GM12878 (cell line): Measurements from ENCODE around the gene CENPP. TPM values are rescaled to one million over a fixed set of nuclear protein-coding genes. Genes with fewer than 3 reads are reported as not detected.

Source experiments
- ATAC-seq: fragments of 200-7000 bp; cut with Tn5 transposase; 3 replicates; pipeline ENCODE4 v1.9.1; 2020; ENCODE audit warnings: mild to moderate bottlenecking, moderate library complexity
- BruUV-seq: library from RNA; stranded (reverse); fragments of 400-500 nt; replicated peaks from 2 replicates; lab custom pipeline; 2021; lab: Mats Ljungman, UMichigan
- CTCF ChIA-PET: fragments of 300-600 bp; sonication (Branson Sonifier 250); formaldehyde crosslinking; extraction: SDS; loops from one replicate; lab custom pipeline; 2021; ENCODE audit warnings: inconsistent platforms; lab: Yijun Ruan, JAX
- POLR2A ChIA-PET: fragments of 350-600 bp; formaldehyde crosslinking; extraction: SDS; loops from one replicate; lab custom pipeline; 2021; ENCODE audit warnings: inconsistent platforms; lab: Charles Lee
- RAD21 ChIA-PET: fragments of 300-600 bp; sonication (Branson Sonifier 250); formaldehyde crosslinking; loops from one replicate; lab custom pipeline; 2023; ENCODE audit warnings: antibody characterized with exemption; ENCODE audit not compliant: unreplicated experiment; lab: Charles Lee
- SMC1A ChIA-PET: fragments of 300-600 bp; sonication (Branson Sonifier 250); formaldehyde crosslinking; loops from one replicate; lab custom pipeline; 2023; ENCODE audit not compliant: unreplicated experiment, uncharacterized antibody; lab: Charles Lee
- DNase-seq: peaks from one replicate; pipeline ENCODE4 v3.0.0-alpha.2; 2011; ENCODE audit warnings: low read depth, low spot score
- FAIRE-seq: peaks from 3 replicates; lab custom pipeline; 2011; peaks lifted over from hg19 to GRCh38; lab: Jason Lieb, UNC
- H2AFZ ChIP-seq: 2 replicates; pipeline ENCODE4 v1.6.0; 2011; ENCODE audit warnings: low read depth, low read length, control low read depth; ENCODE audit not compliant: control insufficient read depth
- H3K27ac ChIP-seq: 2 replicates; pipeline ENCODE4 v1.5.1; 2011; ENCODE audit warnings: control low read depth; ENCODE audit not compliant: control insufficient read depth, insufficient read depth
- H3K27me3 ChIP-seq, 2 experiments: replicated peaks in 1 of 2; 2 replicates each; pipeline versions ENCODE4 v1.6.0 to v1.6.1; 2011; ENCODE audit warnings: low read length in 1 of 2; ENCODE audit not compliant: control insufficient read depth in 2 of 2, insufficient read depth in 2 of 2
- H3K36me3 ChIP-seq, 2 experiments: 2 replicates each; pipeline ENCODE4 v1.5.1; 2011; ENCODE audit warnings: low read length in 1 of 2; ENCODE audit not compliant: control insufficient read depth in 2 of 2, insufficient read depth in 2 of 2
- H3K4me1 ChIP-seq: 2 replicates; pipeline ENCODE4 v1.6.1; 2011; ENCODE audit warnings: mild to moderate bottlenecking, low read length, moderate library complexity, mixed read lengths; ENCODE audit not compliant: control insufficient read depth, insufficient read depth
- H3K4me2 ChIP-seq: 2 replicates; pipeline ENCODE4 v1.6.0; 2011; ENCODE audit warnings: control low read depth; ENCODE audit not compliant: control insufficient read depth, insufficient read depth
- H3K4me3 ChIP-seq: fragments of 200-600 bp; sonication (generic); 2 replicates; pipeline ENCODE4 v1.5.1; 2016
- H3K79me2 ChIP-seq: 2 replicates; pipeline ENCODE4 v1.6.0; 2011; ENCODE audit warnings: low read length; ENCODE audit not compliant: control insufficient read depth, insufficient read depth
- H3K9ac ChIP-seq: 2 replicates; pipeline ENCODE4 v1.8.0; 2011; ENCODE audit warnings: low read length, control low read depth, mixed read lengths; ENCODE audit not compliant: control insufficient read depth, insufficient read depth
- H3K9me3 ChIP-seq: replicated peaks from 3 replicates; pipeline ENCODE4 v1.5.1; 2011; ENCODE audit warnings: mild to moderate bottlenecking, low read length; ENCODE audit not compliant: control insufficient read depth, insufficient read depth
- H4K20me1 ChIP-seq: 2 replicates; pipeline ENCODE4 v1.6.0; 2011; ENCODE audit not compliant: control insufficient read depth, insufficient read depth
- ASH2L ChIP-seq: fragments of 300-600, 200-600 bp; sonication (generic); IDR thresholded peaks from 2 replicates; pipeline ENCODE4 v1.6.1; 2017; ENCODE audit warnings: low read depth, mild to moderate bottlenecking, borderline replicate concordance
- BHLHE40 ChIP-seq, 2 experiments: fragments of 450-650 bp in 1 of 2; IDR thresholded peaks; 2 replicates each; pipeline ENCODE4 v1.6.1; 2011 to 2017; ENCODE audit warnings: low read depth in 2 of 2, borderline replicate concordance in 1 of 2, improper control_type of control experiment in 1 of 2, low read length in 1 of 2, mild to moderate bottlenecking in 1 of 2
- E2F4 ChIP-seq: IDR thresholded peaks from 2 replicates; pipeline ENCODE4 v1.6.1; 2012; ENCODE audit warnings: low read depth, low read length, improper control_type of control experiment
- GATAD2B ChIP-seq: fragments of 450-650 bp; conservative IDR thresholded peaks from 2 replicates; pipeline ENCODE4 v1.6.1; 2017; ENCODE audit warnings: low read depth, mild to moderate bottlenecking, moderate library complexity
- JUND ChIP-seq: IDR thresholded peaks from 2 replicates; pipeline ENCODE4 v1.6.1; 2012; ENCODE audit warnings: low read depth, mild to moderate bottlenecking, low read length, improper control_type of control experiment, moderate library complexity
- LARP7 ChIP-seq: fragments of 450-650 bp; IDR thresholded peaks from 2 replicates; pipeline ENCODE4 v1.6.1; 2017; ENCODE audit warnings: mild to moderate bottlenecking
- MYB ChIP-seq: fragments of 150-350 bp; IDR thresholded peaks from 2 replicates; pipeline ENCODE4 v1.6.1; 2014; ENCODE audit warnings: mild to moderate bottlenecking, low read depth, low read length, borderline replicate concordance
- NFYB ChIP-seq: IDR thresholded peaks from 2 replicates; pipeline ENCODE4 v1.6.1; 2011; ENCODE audit warnings: low read depth, mild to moderate bottlenecking, low read length, improper control_type of control experiment, moderate library complexity; ENCODE audit not compliant: insufficient read depth
- POLR2AphosphoS5 ChIP-seq: IDR thresholded peaks from 2 replicates; pipeline ENCODE4 v1.6.1; 2011; ENCODE audit warnings: mild to moderate bottlenecking, low read length, inconsistent platforms
- RAD21 ChIP-seq: IDR thresholded peaks from 2 replicates; pipeline ENCODE4 v1.6.1; 2011; ENCODE audit warnings: mild to moderate bottlenecking, low read depth, low read length, moderate library complexity; ENCODE audit not compliant: insufficient read depth
- RUNX3 ChIP-seq: IDR thresholded peaks from 2 replicates; pipeline ENCODE4 v1.6.1; 2012; ENCODE audit warnings: low read length, inconsistent platforms
- SMARCA5 ChIP-seq: fragments of 450-650 bp; IDR thresholded peaks from 2 replicates; pipeline ENCODE4 v1.6.1; 2017; ENCODE audit warnings: mild to moderate bottlenecking
- TCF12 ChIP-seq: IDR thresholded peaks from 2 replicates; pipeline ENCODE4 v1.6.1; 2011; ENCODE audit warnings: low read depth, mild to moderate bottlenecking, low read length
- USF2 ChIP-seq: IDR thresholded peaks from 2 replicates; pipeline ENCODE4 v1.6.1; 2011; ENCODE audit warnings: low read depth, low read length, improper control_type of control experiment, borderline replicate concordance
- WRNIP1 ChIP-seq: IDR thresholded peaks from 2 replicates; pipeline ENCODE4 v1.6.1; 2011; ENCODE audit warnings: low read depth, low read length, improper control_type of control experiment, borderline replicate concordance
- ZBTB4 ChIP-seq: fragments of 450-650 bp; formaldehyde crosslinking; IDR thresholded peaks from 2 replicates; pipeline ENCODE4 v1.4.0; 2022; ENCODE audit warnings: mild to moderate bottlenecking, moderate library complexity
- WGBS: methylation state at CpG from one replicate; pipeline ENCODE4 v1.1.6; 2016; ENCODE audit warnings: low lambda C conversion rate; ENCODE audit not compliant: insufficient replicate concordance, insufficient coverage; ENCODE audit errors: missing lambda C conversion rate; 5-methylcytosine and 5-hydroxymethylcytosine counted together
- in situ Hi-C: fragments of 300-500 bp; cut with MboI; formaldehyde crosslinking; loops from 9 replicates; pipeline ENCODE4 v1.14.3; 2018; ENCODE audit warnings: mixed read lengths
- intact Hi-C: fragments of 100-400 bp; cut with micrococcal nuclease; formaldehyde crosslinking; loops from one replicate; pipeline ENCODE4 v1.14.2; 2022; ENCODE audit not compliant: unreplicated experiment
- polyA plus RNA-seq, 11 experiments: library from polyadenylated mRNA; depleted of rRNA in 4 of 11; unstranded in 6 of 11; stranded (reverse) in 5 of 11; fragments of >200 nt; fragmentation: Nextera tagmentation in 4 of 11; fragmentation: Illumina TruSeq in 1 of 11; extraction: Ambion mirVana in 4 of 11; extraction: Trizol in 1 of 11; gene quantifications; 1 replicate in 1 of 11; 2 replicates in 10 of 11; pipeline versions ENCODE4 v1.2.1 to v1.2.3, GENCODE V29; 2011 to 2016; ENCODE audit warnings: inconsistent platforms in 2 of 11, missing spikeins in 2 of 11, low read depth in 1 of 11
- total RNA-seq, 4 experiments: library from RNA; depleted of rRNA in 3 of 4; stranded (reverse); fragments of >200 nt in 3 of 4; fragmentation: Illumina TruSeq in 1 of 4; extraction: Trizol in 1 of 4; gene quantifications; 2 replicates each; pipeline versions ENCODE4 v1.2.1 to v1.2.3, GENCODE V29; 2013 to 2021
- TF ChIP-seq, protein P1 (sequence below): IDR thresholded peaks from 2 replicates; pipeline ENCODE4 v1.6.1; 2011; ENCODE audit warnings: borderline replicate concordance, low read depth, mild to moderate bottlenecking, moderate library complexity, mixed read lengths, low read length; ENCODE audit not compliant: insufficient read depth; ENCODE audit errors: extremely low read length

The CENPP gene
- total and polyA plus RNA-seq, 10 of the 15 experiments (the other 5 are each of a cell fraction or from before 2014, with no cell fraction given): 9.4 to 31.4 (median 19.8) TPM

GRCh38 chr9:92381775-92382174 lies 56.0 kb downstream of the CENPP start:
- H3K4me2 ChIP-seq: no peak overlapping the region
- ChIA-PET SMC1A (no interaction called here), POLR2A (no interaction called here), CTCF (no interaction called here), RAD21 (no interaction called here)
- intact Hi-C loops: no loop called here
- H3K9me3 ChIP-seq: no peaks in the 10 kb centered on the region
- WGBS: 94% methylated on average over 2 of the region's 2 CpGs
- no peaks in the 10 kb centered on the region for H3K27me3 ChIP-seq
- H3K4me1 ChIP-seq: no peaks in the 10 kb centered on the region
- no peak overlapping the region for H3K9ac ChIP-seq
- H2AFZ ChIP-seq: no peak overlapping the region
- H3K79me2 ChIP-seq: no peaks in the 10 kb centered on the region
- in situ Hi-C loops: no loop called here
- no peaks in the 10 kb centered on the region for H4K20me1 ChIP-seq
- H3K4me3 ChIP-seq: no peak overlapping the region
- BruUV-seq: no TSS peak
- DNase-seq (no peak), FAIRE-seq (no peak), ATAC-seq (no peak)
- TF ChIP-seq ZBTB4 (CRISPR knock-in tag) (no peak), MYB (no peak), JUND (no peak), USF2 (no peak), E2F4 (no peak), TCF12 (no peak), NFYB (no peak), BHLHE40 (IDR thresholded peaks at IDR 0.05; ENCODE audit: borderline replicate concordance in 1 of 2, low read depth in 2 of 2, low read length in 1 of 2) (no peak), RAD21 (no peak), GATAD2B (no peak), POLR2AphosphoS5 (no peak), ASH2L (no peak), RUNX3 (no peak), LARP7 (no peak), WRNIP1 (no peak), SMARCA5 (no peak)
- TF ChIP-seq, protein P1, sequence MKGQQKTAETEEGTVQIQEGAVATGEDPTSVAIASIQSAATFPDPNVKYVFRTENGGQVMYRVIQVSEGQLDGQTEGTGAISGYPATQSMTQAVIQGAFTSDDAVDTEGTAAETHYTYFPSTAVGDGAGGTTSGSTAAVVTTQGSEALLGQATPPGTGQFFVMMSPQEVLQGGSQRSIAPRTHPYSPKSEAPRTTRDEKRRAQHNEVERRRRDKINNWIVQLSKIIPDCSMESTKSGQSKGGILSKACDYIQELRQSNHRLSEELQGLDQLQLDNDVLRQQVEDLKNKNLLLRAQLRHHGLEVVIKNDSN: no peak
- no peaks in the 10 kb centered on the region for H3K36me3 ChIP-seq
- H3K27ac ChIP-seq: no peak overlapping the region
